Heart right ventricle (tissue), 16 donors: ENCODE results near the gene GRB14. TPM values are rescaled to one million over a fixed set of nuclear protein-coding genes. Genes with fewer than 3 reads are reported as not detected.

Experiments used
- ATAC-seq, 8 donors: fragments of 200-7000 bp; cut with Tn5 transposase; one replicate each; pipeline ENCODE4 v1.9.1; 2020; ENCODE audit warnings: mild to moderate bottlenecking in 8 of 8, moderate library complexity in 8 of 8, moderate number of reproducible peaks in 1 of 8
- DNase-seq, 2 donors: peaks; one replicate each; pipeline ENCODE4 v3.0.0-alpha.2; 2020
- H3K27ac ChIP-seq, 10 donors: fragments of 200-600 bp; sonication (generic) in 2 of 10; one replicate each; pipeline versions ENCODE4 v1.5.0 to v1.8.0; 2020 to 2022; ENCODE audit warnings: mild to moderate bottlenecking in 3 of 10
- H3K27me3 ChIP-seq, 7 donors: fragments of 200-600 bp; one replicate each; pipeline ENCODE4 v1.8.0; 2021 to 2022; ENCODE audit warnings: mild to moderate bottlenecking in 2 of 7
- H3K36me3 ChIP-seq, 9 donors: fragments of 200-600 bp; sonication (generic) in 1 of 9; one replicate each; pipeline versions ENCODE4 v1.5.0 to v1.8.0; 2020 to 2022; ENCODE audit warnings: mild to moderate bottlenecking in 2 of 9
- H3K4me1 ChIP-seq, 9 donors: fragments of 200-600 bp; sonication (generic) in 1 of 9; one replicate each; pipeline versions ENCODE4 v1.5.0 to v1.8.0; 2020 to 2022; ENCODE audit warnings: mild to moderate bottlenecking in 4 of 9
- H3K4me3 ChIP-seq, 10 donors: fragments of 200-600 bp; sonication (generic) in 2 of 10; one replicate each; pipeline versions ENCODE4 v1.5.0 to v1.8.0; 2020 to 2022; ENCODE audit warnings: mild to moderate bottlenecking in 7 of 10, moderate library complexity in 2 of 10
- H3K9me3 ChIP-seq, 11 donors: fragments of 200-600 bp in 10 of 11; sonication (generic) in 2 of 11; one replicate each; pipeline versions ENCODE4 v1.5.0 to v1.8.0; 2013 to 2022; ENCODE audit warnings: mild to moderate bottlenecking in 2 of 11, control low read depth in 1 of 11, moderate library complexity in 1 of 11
- WGBS, 2 donors: extraction: QIAGEN DNeasy Blood & Tissue Kit; methylation state at CpG; one replicate each; pipeline ENCODE4 v1.1.7; 2013; ENCODE audit warnings: inconsistent platforms in 1 of 2; 5-methylcytosine and 5-hydroxymethylcytosine counted together
- intact Hi-C, 10 donors: fragments of 100-400 bp; cut with DNase I; formaldehyde crosslinking; loops; one replicate each; pipeline versions ENCODE4 v1.11.1 to v1.14.2; 2022
- polyA plus RNA-seq, 2 donors: library from polyadenylated mRNA; stranded (reverse); fragments of 200-250 nt; gene quantifications; one replicate each; pipeline ENCODE4 v1.2.3, GENCODE V29; 2013
- total RNA-seq, 10 donors: library from RNA; stranded (reverse); fragmentation: NEBNext Ultra II Directional in 3 of 10; extraction: Animal tissue kit (Norgen Biotek cat#: 25700) in 3 of 10; gene quantifications; one replicate each; pipeline versions ENCODE4 v1.2.1 to v1.2.4, GENCODE V29; 2021 to 2023
- TF ChIP-seq, protein P1 (sequence below), 9 donors: fragments of 200-600 bp; sonication (generic) in 2 of 9; IDR thresholded peaks; one replicate each; pipeline versions ENCODE4 v1.5.0 to v1.8.0; 2021 to 2022; ENCODE audit warnings: antibody characterized with exemption in 9 of 9, mild to moderate bottlenecking in 5 of 9, moderate library complexity in 1 of 9
- donor health status: Arrhythmogenic right ventricular cardiomyopathy.
- donor health status: ischemic (EF 13 %, LVEDD 7.1; RV severe dilation, severe dysfunction).
- donor health status: healthy with polysubstance abuse.
- donor health status: DM: no; HTN: yes; CAD: no.
- donor health status: DM: no; HTN: no; CAD: no.
- donor health status: ischemic (EF 25% LVEDD 6.9; RV normal size, moderate dysfunction).
- donor health status: ischemic (EF 25% LVEDD 5.7; RV mildly dilated, moderate dysfunction).
- donor health status: healthy.
- donor health status: DM: yes; HTN: yes; CAD: no.
- donor health status: Ischemic cardiomyopathy.
- donor health status: ischemic (EF 35%, LVEDD 5.7; RV mildly dilated, moderate dysfunction).
- donor health status: nonischemic (EF 11% LVEDD 7.7; RV severe dilation, severe dysfunction).
- donor health status: DM: yes; HTN: yes; CAD: no.
- donor health status: PGD.
- donor health status: ischemic (EF 29% LVEDD 5.4; RV normal size, mild dysfunction).
- donor health status: nonischemic (EF 23%, LVEDD 6.1; RV moderate dilation, normal function).

The GRB14 gene
- total and polyA plus RNA-seq, 12 donors: 3.8 to 112 (median 9.2) TPM

DNA sequence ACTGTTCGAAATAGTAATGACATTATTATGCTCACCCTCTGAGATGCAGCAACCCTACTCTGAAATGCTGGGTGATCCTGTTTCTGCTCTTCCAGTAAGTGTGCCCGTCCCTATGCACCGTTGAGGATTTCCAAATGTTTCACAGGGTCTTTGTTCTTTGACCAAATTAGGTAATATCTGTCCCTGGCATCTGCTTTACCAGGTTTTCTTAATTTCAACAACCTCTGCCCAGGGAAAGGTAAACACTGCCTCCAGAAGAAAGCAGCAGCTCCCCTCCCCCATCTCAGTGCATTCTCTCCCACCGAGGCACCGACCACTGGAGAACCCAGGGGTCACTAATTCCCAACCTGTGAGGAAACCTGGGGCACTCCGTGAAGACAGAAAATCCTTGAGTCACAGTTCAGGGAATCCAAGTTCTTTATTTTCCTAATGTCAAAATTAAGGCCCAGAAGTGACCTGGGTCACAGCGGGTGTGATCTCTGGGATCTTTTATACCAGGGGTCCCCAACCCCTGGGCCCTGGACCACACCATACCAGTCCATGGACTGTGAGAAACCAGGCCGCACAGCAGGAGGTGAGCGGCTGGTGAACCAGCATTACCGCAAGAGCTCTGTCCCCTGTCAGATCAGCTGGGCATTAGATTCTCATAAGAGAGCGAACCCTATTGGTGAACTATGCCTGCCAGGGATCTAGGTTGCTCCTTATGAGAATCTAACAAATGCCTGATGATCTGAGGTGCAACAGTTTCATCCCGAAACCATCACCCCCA is 1.2 kb upstream of the GRB14 start:
- Histone ChIP-seq H3K9me3 (no peaks in the 10 kb centered on the region), H3K36me3 (no peaks in the 10 kb centered on the region), H3K27me3 (peaks cover 0 to 37% (median 0%) of the 10 kb centered on the region in 7 donors), H3K4me3 (no peak overlapping the region), H3K27ac (peak overlapping the region in 1 of 10 donors; percentile 78), H3K4me1 (peaks cover 0 to 16% (median 0%) of the 10 kb centered on the region in 9 donors)
- intact Hi-C loops: no loop called here
- ATAC-seq (no peak), DNase-seq (no peak)
- TF ChIP-seq, protein P1, sequence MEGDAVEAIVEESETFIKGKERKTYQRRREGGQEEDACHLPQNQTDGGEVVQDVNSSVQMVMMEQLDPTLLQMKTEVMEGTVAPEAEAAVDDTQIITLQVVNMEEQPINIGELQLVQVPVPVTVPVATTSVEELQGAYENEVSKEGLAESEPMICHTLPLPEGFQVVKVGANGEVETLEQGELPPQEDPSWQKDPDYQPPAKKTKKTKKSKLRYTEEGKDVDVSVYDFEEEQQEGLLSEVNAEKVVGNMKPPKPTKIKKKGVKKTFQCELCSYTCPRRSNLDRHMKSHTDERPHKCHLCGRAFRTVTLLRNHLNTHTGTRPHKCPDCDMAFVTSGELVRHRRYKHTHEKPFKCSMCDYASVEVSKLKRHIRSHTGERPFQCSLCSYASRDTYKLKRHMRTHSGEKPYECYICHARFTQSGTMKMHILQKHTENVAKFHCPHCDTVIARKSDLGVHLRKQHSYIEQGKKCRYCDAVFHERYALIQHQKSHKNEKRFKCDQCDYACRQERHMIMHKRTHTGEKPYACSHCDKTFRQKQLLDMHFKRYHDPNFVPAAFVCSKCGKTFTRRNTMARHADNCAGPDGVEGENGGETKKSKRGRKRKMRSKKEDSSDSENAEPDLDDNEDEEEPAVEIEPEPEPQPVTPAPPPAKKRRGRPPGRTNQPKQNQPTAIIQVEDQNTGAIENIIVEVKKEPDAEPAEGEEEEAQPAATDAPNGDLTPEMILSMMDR (IDR thresholded peaks at IDR 0.05): no peak
- 87 to 88% methylated on average over 12 of the region's 12 CpGs for WGBS, 2 donors

GRCh38 chr2:164621764-164622105 is 453 bp upstream of the GRB14 start:
- no peak for DNase-seq
- no peaks in the 10 kb centered on the region for H3K9me3 ChIP-seq
- peak overlapping the region in 2 of 10 donors; percentile 67 to 78 for H3K27ac ChIP-seq
- H3K27me3 ChIP-seq: peaks cover 0 to 37% (median 0%) of the 10 kb centered on the region in 7 donors
- no peaks in the 10 kb centered on the region for H3K36me3 ChIP-seq
- ATAC-seq: peak in 2 of 8 donors; percentile 15 to 35
- TF ChIP-seq, protein P1 (IDR thresholded peaks at IDR 0.05): no peak
- H3K4me3 ChIP-seq: peak overlapping the region; percentile 38 to 77 (median 69)
- intact Hi-C loops: no loop called here
- WGBS, 2 donors: 5 to 11% methylated on average over 10 to 13 of the region's 13 CpGs
- peaks cover 0 to 16% (median 0%) of the 10 kb centered on the region in 9 donors for H3K4me1 ChIP-seq

DNA sequence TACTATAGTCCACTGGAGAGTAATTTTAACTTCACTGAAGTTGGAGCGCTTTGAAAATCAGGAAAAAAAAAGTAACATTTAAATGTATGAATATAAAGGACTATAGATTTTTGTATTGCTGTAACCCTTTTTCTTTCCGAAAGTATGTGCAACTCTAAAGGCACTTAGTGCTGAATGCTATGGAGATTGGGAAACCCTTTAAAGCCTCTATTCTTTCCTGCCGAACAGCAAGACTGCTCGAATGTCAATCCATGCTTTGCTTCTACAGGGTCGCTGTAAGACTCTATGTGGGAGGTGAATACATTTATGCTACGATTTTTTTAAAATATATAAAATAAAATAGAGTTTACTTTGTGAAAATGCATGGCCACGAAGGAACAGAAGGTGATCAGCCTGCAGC is 825 bp downstream of the GRB14 start:
- Histone ChIP-seq H3K27ac (peak overlapping the region in 1 of 10 donors; percentile 78), H3K9me3 (no peaks in the 10 kb centered on the region), H3K36me3 (no peaks in the 10 kb centered on the region), H3K27me3 (peaks cover 0 to 37% (median 0%) of the 10 kb centered on the region in 7 donors), H3K4me3 (peak overlapping the region; percentile 36 to 77 (median 69)), H3K4me1 (peaks cover 0 to 16% (median 0%) of the 10 kb centered on the region in 9 donors)
- ATAC-seq: peak in 2 of 8 donors; percentile 5 to 17
- 17 to 19% methylated on average over 7 of the region's 7 CpGs for WGBS, 2 donors
- TF ChIP-seq, protein P1 (IDR thresholded peaks at IDR 0.05): no peak
- DNase-seq: no peak
- intact Hi-C loops: no loop called here

DNA sequence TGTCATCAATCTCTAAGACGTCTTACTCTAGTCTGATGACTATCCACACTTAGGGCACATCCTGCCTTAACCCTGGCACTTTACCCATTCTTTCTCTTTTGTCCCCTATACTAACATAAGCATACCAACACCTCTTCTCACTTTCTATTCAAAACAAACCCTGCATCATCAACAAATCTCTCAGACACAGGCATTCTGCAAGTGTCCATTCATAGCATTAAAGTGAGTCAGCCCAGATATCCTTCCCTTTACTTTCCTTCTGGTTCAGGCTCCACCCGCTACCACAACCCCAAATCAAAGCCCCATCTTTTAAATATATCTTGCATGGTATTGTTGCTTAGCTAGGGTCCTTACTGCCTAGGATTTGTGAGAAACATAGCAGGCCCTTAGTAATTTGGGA is 3.8 kb downstream of the GRB14 start:
- Histone ChIP-seq H3K4me3 (no peak overlapping the region), H3K36me3 (no peaks in the 10 kb centered on the region), H3K27me3 (peaks cover 0 to 30% (median 0%) of the 10 kb centered on the region in 7 donors), H3K4me1 (peaks cover 0 to 16% (median 0%) of the 10 kb centered on the region in 9 donors), H3K9me3 (no peaks in the 10 kb centered on the region), H3K27ac (no peak overlapping the region)
- DNase-seq: no peak
- TF ChIP-seq, protein P1 (IDR thresholded peaks at IDR 0.05): no peak
- ATAC-seq: no peak
- WGBS, 2 donors: 83 to 98% methylated on average over 2 of the region's 2 CpGs
- intact Hi-C loops: no loop called here
